ENCODE measurements around the gene TAS2R20. TPM values are rescaled to one million over a fixed set of nuclear protein-coding genes. Genes with fewer than 3 reads are reported as not detected.

The TAS2R20 gene
- total and polyA plus RNA-seq, 2 of the 8 experiments (the other 6 are each of a cell fraction or from before 2014, with no cell fraction given): 0.57 to 0.71 TPM

DNA sequence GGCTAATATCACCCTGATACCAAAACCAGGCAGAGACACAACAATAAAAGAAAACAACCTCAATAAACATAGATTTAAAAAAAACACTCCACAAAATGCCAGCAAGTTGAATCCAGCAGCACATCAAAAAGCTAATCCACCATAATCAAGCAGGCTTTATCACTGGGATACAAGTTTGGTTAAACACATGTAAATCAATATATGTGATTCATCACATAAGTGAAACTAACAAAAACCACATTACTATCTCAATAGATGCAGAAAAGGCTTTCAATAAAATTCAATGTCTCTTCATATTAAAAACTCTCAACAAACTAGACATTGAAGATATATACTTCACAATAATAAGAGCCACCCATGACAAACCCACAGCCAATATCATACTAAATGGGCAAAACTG, 42.0 kb downstream of the TAS2R20 start:
- no peak overlapping the region for H2BK15ac ChIP-seq (ENCODE audit: low read length)
- no peak overlapping the region for H4K8ac ChIP-seq (ENCODE audit: extremely low read depth, insufficient read depth, low read length)
- H3K27me3 ChIP-seq (replicated peaks in 1 of 4; ENCODE audit: control insufficient read depth in 3 of 4, extremely low read depth in 1 of 4, insufficient read depth in 3 of 4, low read length in 3 of 4): no peaks in the 10 kb centered on the region
- H4K5ac ChIP-seq (ENCODE audit: insufficient read length, low read depth, low read length): no peak overlapping the region
- no peak overlapping the region for H3K56ac ChIP-seq (replicated peaks; ENCODE audit: insufficient read length, low read depth, low read length)
- ChIA-PET POLR2A (ENCODE audit: partially characterized antibody) (no interaction called here), CTCF (ENCODE audit: partially characterized antibody) (no interaction called here)
- no peak overlapping the region for H3K4me2 ChIP-seq (ENCODE audit: insufficient read depth in 1 of 2, low read depth in 2 of 2, low read length in 2 of 2)
- H3K4me1 ChIP-seq (replicated peaks in 1 of 4; ENCODE audit: control insufficient read depth in 3 of 4, insufficient read depth in 4 of 4, low read length in 3 of 4): no peaks in the 10 kb centered on the region
- no peak overlapping the region for H2BK5ac ChIP-seq (ENCODE audit: low read depth, low read length)
- no peak overlapping the region for H2BK12ac ChIP-seq (ENCODE audit: low read depth, low read length)
- H2AK5ac ChIP-seq (ENCODE audit: low read depth, low read length): no peak overlapping the region
- H3K4me3 ChIP-seq (ENCODE audit: extremely low read depth in 1 of 4, insufficient read depth in 2 of 4, low read depth in 3 of 4, low read length in 4 of 4): no peak overlapping the region
- H3K23ac ChIP-seq (ENCODE audit: insufficient read length): no peak overlapping the region
- H3K79me1 ChIP-seq (ENCODE audit: low read depth, low read length): no peaks in the 10 kb centered on the region
- H2BK20ac ChIP-seq (ENCODE audit: low read length): no peak overlapping the region
- no peaks in the 10 kb centered on the region for H3K23me2 ChIP-seq (ENCODE audit: low read depth, low read length)
- no peak overlapping the region for H3K9ac ChIP-seq (replicated peaks in 1 of 4; ENCODE audit: extremely low read depth in 1 of 4, low read depth in 3 of 4, low read length in 3 of 4)
- H3K36me3 ChIP-seq (ENCODE audit: control insufficient read depth in 2 of 4, insufficient read depth in 4 of 4, low read length in 3 of 4): no peaks in the 10 kb centered on the region
- no peak for TF ChIP-seq JUND (IDR thresholded peaks at IDR 0.05; ENCODE audit: low read length)
- TF ChIP-seq TBP (IDR thresholded peaks at IDR 0.05; ENCODE audit: low read depth, low read length): no peak
- no peaks in the 10 kb centered on the region for H3K9me3 ChIP-seq (ENCODE audit: insufficient read depth in 2 of 2, low read depth in 1 of 2, low read length in 1 of 2)
- H2AFZ ChIP-seq (ENCODE audit: low read length): no peak overlapping the region
- H3K18ac ChIP-seq (ENCODE audit: extremely low read depth, low read length): no peak overlapping the region
- no peak for DNase-seq (ENCODE audit: low read depth in 1 of 2, low spot score in 2 of 2)
- no peak overlapping the region for H4K91ac ChIP-seq (replicated peaks; ENCODE audit: insufficient read length, low read length)
- peaks cover 0 to 3% of the 10 kb centered on the region in 2 experiments; a peak in 1 of 4 replicates for H3K79me2 ChIP-seq (ENCODE audit: control insufficient read depth in 1 of 2, insufficient read depth in 2 of 2, low read length in 2 of 2)
- no peak for FAIRE-seq
- H3K14ac ChIP-seq (ENCODE audit: insufficient read length): no peak overlapping the region
- H3K27ac ChIP-seq (ENCODE audit: low read depth, low read length): no peak overlapping the region
- H4K20me1 ChIP-seq (replicated peaks in 1 of 2; ENCODE audit: control insufficient read depth in 1 of 2, insufficient read depth in 2 of 2, low read length in 2 of 2): no peaks in the 10 kb centered on the region
- H2BK120ac ChIP-seq (replicated peaks; ENCODE audit: low read depth, low read length): no peak overlapping the region
- H3K4ac ChIP-seq (replicated peaks; ENCODE audit: insufficient read length, low read depth, low read length): no peak overlapping the region

Data from H1 (cell line).